ENCODE results near the gene RNF227.

GRCh38 chr17:7880076-7880868 lies 35.8 kb downstream of the RNF227 start:
- TF ChIP-seq TAF1 (conservative IDR thresholded peaks at IDR 0.05) (no peak), YY1 (IDR thresholded peaks at IDR 0.05) (no peak), CTCF (IDR thresholded peaks at IDR 0.05; ENCODE audit: low read depth, low read length, missing input control) (no peak), EGR1 (IDR thresholded peaks at IDR 0.05; ENCODE audit: low read depth in 2 of 2) (no peak), NR2F2 (IDR thresholded peaks at IDR 0.05) (no peak), RAD21 (IDR thresholded peaks at IDR 0.05) (no peak)

Data from liver (tissue), 3 donors.